H1 (cell line): Measurements from ENCODE around the gene APH1B. TPM values are rescaled to one million over a fixed set of nuclear protein-coding genes. Genes with fewer than 3 reads are reported as not detected.

Experiments used
- CTCF ChIA-PET: fragments of 300-600 bp; sonication (Branson Sonifier 250); formaldehyde crosslinking; loops from one replicate; lab custom pipeline; 2021; ENCODE audit not compliant: partially characterized antibody; lab: Charles Lee
- POLR2A ChIA-PET: fragments of 300-600 bp; sonication (Branson Sonifier 250); formaldehyde crosslinking; loops from one replicate; lab custom pipeline; 2021; ENCODE audit warnings: inconsistent platforms; ENCODE audit not compliant: partially characterized antibody; lab: Charles Lee
- DNase-seq, 2 experiments: peaks; one replicate each; pipeline versions ENCODE4 v3.0.0 to v3.0.0-alpha.2; 2010 to 2022; ENCODE audit warnings: low spot score in 2 of 2, low read depth in 1 of 2, mixed read lengths in 1 of 2
- FAIRE-seq: peaks from 2 replicates; lab custom pipeline; 2011; peaks lifted over from hg19 to GRCh38; lab: Jason Lieb, UNC
- H2AFZ ChIP-seq: 2 replicates; pipeline ENCODE4 v1.8.1; 2012; ENCODE audit warnings: low read length, inconsistent platforms
- H2AK5ac ChIP-seq: 2 replicates; pipeline ENCODE4 v1.6.1; 2013; ENCODE audit warnings: low read depth, low read length
- H2BK120ac ChIP-seq: replicated peaks from 2 replicates; pipeline ENCODE3; 2013; ENCODE audit warnings: low read depth, low read length, inconsistent platforms
- H2BK12ac ChIP-seq: 2 replicates; pipeline ENCODE4 v1.6.1; 2013; ENCODE audit warnings: low read depth, low read length
- H2BK15ac ChIP-seq: 2 replicates; pipeline ENCODE4 v1.6.1; 2013; ENCODE audit warnings: low read length
- H2BK20ac ChIP-seq: 2 replicates; pipeline ENCODE4 v1.6.1; 2013; ENCODE audit warnings: low read length
- H2BK5ac ChIP-seq: 2 replicates; pipeline ENCODE4 v1.6.1; 2013; ENCODE audit warnings: low read depth, low read length
- H3K14ac ChIP-seq: 2 replicates; pipeline ENCODE4 v1.6.1; 2013; ENCODE audit warnings: inconsistent platforms; ENCODE audit not compliant: insufficient read length
- H3K18ac ChIP-seq: 2 replicates; pipeline ENCODE4 v1.6.1; 2013; ENCODE audit warnings: low read length; ENCODE audit errors: extremely low read depth
- H3K23ac ChIP-seq: 2 replicates; pipeline ENCODE4 v1.6.1; 2013; ENCODE audit warnings: inconsistent platforms; ENCODE audit not compliant: insufficient read length
- H3K23me2 ChIP-seq: 2 replicates; pipeline ENCODE4 v1.6.1; 2013; ENCODE audit warnings: low read depth, low read length
- H3K27ac ChIP-seq: 2 replicates; pipeline ENCODE4 v1.6.1; 2011; ENCODE audit warnings: low read depth, low read length, inconsistent platforms
- H3K27me3 ChIP-seq, 4 experiments: replicated peaks in 1 of 4; 1 replicate in 1 of 4; 2 replicates in 3 of 4; pipeline versions ENCODE4 v1.6.1 to v1.8.1; 2011 to 2013; ENCODE audit warnings: low read length in 3 of 4, mild to moderate bottlenecking in 3 of 4, inconsistent platforms in 2 of 4, mixed read lengths in 2 of 4, moderate library complexity in 1 of 4; ENCODE audit not compliant: control insufficient read depth in 3 of 4, insufficient read depth in 3 of 4; ENCODE audit errors: extremely low read depth in 1 of 4
- H3K36me3 ChIP-seq, 4 experiments: 2 replicates each; pipeline versions ENCODE4 v1.6.1 to v1.8.1; 2011 to 2013; ENCODE audit warnings: mild to moderate bottlenecking in 4 of 4, low read length in 3 of 4, moderate library complexity in 2 of 4, control low read depth in 1 of 4, inconsistent platforms in 1 of 4; ENCODE audit not compliant: insufficient read depth in 4 of 4, control insufficient read depth in 2 of 4
- H3K4ac ChIP-seq: replicated peaks from 2 replicates; pipeline ENCODE3; 2013; ENCODE audit warnings: low read length, low read depth, mixed read lengths, inconsistent platforms; ENCODE audit not compliant: insufficient read length
- H3K4me1 ChIP-seq, 4 experiments: replicated peaks in 1 of 4; 1 replicate in 1 of 4; 2 replicates in 3 of 4; pipeline versions ENCODE4 v1.6.1 to v1.8.1; 2011 to 2013; ENCODE audit warnings: low read length in 3 of 4, inconsistent platforms in 2 of 4, mixed read lengths in 1 of 4; ENCODE audit not compliant: insufficient read depth in 4 of 4, control insufficient read depth in 3 of 4
- H3K4me2 ChIP-seq, 2 experiments: 2 replicates each; pipeline versions ENCODE4 v1.6.1 to v1.8.1; 2011 to 2013; ENCODE audit warnings: low read depth in 2 of 2, low read length in 2 of 2, control low read depth in 1 of 2, inconsistent platforms in 1 of 2, mild to moderate bottlenecking in 1 of 2; ENCODE audit not compliant: insufficient read depth in 1 of 2
- H3K4me3 ChIP-seq, 4 experiments: fragments of 200-600, 300-600 bp in 1 of 4; sonication (generic), shearing (Covaris generic), sonication (Bioruptor Twin) in 1 of 4; 2 replicates each; pipeline versions ENCODE4 v1.5.1 to v1.8.1; 2011 to 2016; ENCODE audit warnings: low read length in 4 of 4, low read depth in 3 of 4, control low read depth in 2 of 4, inconsistent platforms in 2 of 4, mild to moderate bottlenecking in 2 of 4, mixed read lengths in 1 of 4, moderate library complexity in 1 of 4; ENCODE audit not compliant: insufficient read depth in 2 of 4; ENCODE audit errors: extremely low read depth in 1 of 4
- H3K56ac ChIP-seq: replicated peaks from 2 replicates; pipeline ENCODE3; 2013; ENCODE audit warnings: low read depth, mild to moderate bottlenecking, mixed read lengths, low read length, inconsistent platforms; ENCODE audit not compliant: insufficient read length
- H3K79me1 ChIP-seq: 2 replicates; pipeline ENCODE4 v1.6.1; 2013; ENCODE audit warnings: low read depth, low read length, control low read depth
- H3K79me2 ChIP-seq, 2 experiments: 2 replicates each; pipeline versions ENCODE4 v1.6.1 to v1.8.1; 2012 to 2013; ENCODE audit warnings: low read length in 2 of 2, mild to moderate bottlenecking in 2 of 2, inconsistent platforms in 1 of 2; ENCODE audit not compliant: insufficient read depth in 2 of 2, control insufficient read depth in 1 of 2
- H3K9ac ChIP-seq, 4 experiments: replicated peaks in 1 of 4; 1 replicate in 1 of 4; 2 replicates in 3 of 4; pipeline versions ENCODE4 v1.6.1 to v1.8.1; 2011 to 2013; ENCODE audit warnings: low read depth in 3 of 4, low read length in 3 of 4, control low read depth in 2 of 4, mild to moderate bottlenecking in 2 of 4, moderate library complexity in 2 of 4, inconsistent platforms in 1 of 4; ENCODE audit errors: extremely low read depth in 1 of 4
- H3K9me3 ChIP-seq, 2 experiments: 2 replicates each; pipeline versions ENCODE4 v1.6.1 to v1.8.1; 2012 to 2013; ENCODE audit warnings: mild to moderate bottlenecking in 2 of 2, moderate library complexity in 2 of 2, control low read depth in 1 of 2, inconsistent platforms in 1 of 2, low read depth in 1 of 2, low read length in 1 of 2, mixed read lengths in 1 of 2; ENCODE audit not compliant: insufficient read depth in 2 of 2
- H4K20me1 ChIP-seq, 2 experiments: replicated peaks in 1 of 2; 2 replicates each; pipeline versions ENCODE3 to v1.8.1; 2011 to 2013; ENCODE audit warnings: inconsistent platforms in 2 of 2, low read length in 2 of 2, mild to moderate bottlenecking in 1 of 2; ENCODE audit not compliant: insufficient read depth in 2 of 2, control insufficient read depth in 1 of 2
- H4K5ac ChIP-seq: 2 replicates; pipeline ENCODE4 v1.6.1; 2013; ENCODE audit warnings: low read length, low read depth, mixed read lengths, inconsistent platforms; ENCODE audit not compliant: insufficient read length
- H4K8ac ChIP-seq: 2 replicates; pipeline ENCODE4 v1.8.0; 2013; ENCODE audit warnings: mild to moderate bottlenecking, moderate library complexity, low read length, inconsistent platforms; ENCODE audit not compliant: insufficient read depth; ENCODE audit errors: extremely low read depth
- H4K91ac ChIP-seq: replicated peaks from 2 replicates; pipeline ENCODE3; 2013; ENCODE audit warnings: low read length, mixed read lengths, inconsistent platforms; ENCODE audit not compliant: insufficient read length
- ASH2L ChIP-seq: fragments of 200-600, 300-600 bp; sonication (generic); IDR thresholded peaks from one replicate; pipeline ENCODE4 v1.7.1; 2017; ENCODE audit warnings: low read length
- BACH1 ChIP-seq: IDR thresholded peaks from 2 replicates; pipeline ENCODE4 v1.6.1; 2012; ENCODE audit warnings: low read length, improper control_type of control experiment
- CBX8 ChIP-seq: fragments of 300-800, 300-1000 bp; sonication (generic); IDR thresholded peaks from 2 replicates; pipeline ENCODE4 v1.7.1; 2016; ENCODE audit warnings: low read depth, low read length, borderline replicate concordance
- CHD2 ChIP-seq: IDR thresholded peaks from 2 replicates; pipeline ENCODE4 v1.6.1; 2012; ENCODE audit warnings: low read length, improper control_type of control experiment
- CTBP2 ChIP-seq: IDR thresholded peaks from 2 replicates; pipeline ENCODE4 v1.7.0; 2011; ENCODE audit warnings: borderline replicate concordance, mild to moderate bottlenecking, moderate library complexity, mixed read lengths, low read length; ENCODE audit not compliant: insufficient read depth, insufficient read length
- EGR1 ChIP-seq: IDR thresholded peaks from 2 replicates; pipeline ENCODE4 v1.6.1; 2011; ENCODE audit warnings: low read depth, low read length, borderline replicate concordance
- EP300 ChIP-seq, 2 experiments: IDR thresholded peaks; 1 replicate in 1 of 2; 2 replicates in 1 of 2; pipeline ENCODE4 v1.6.1; 2011 to 2012; ENCODE audit warnings: low read depth in 2 of 2, low read length in 2 of 2, mild to moderate bottlenecking in 2 of 2, borderline replicate concordance in 1 of 2, inconsistent platforms in 1 of 2, moderate library complexity in 1 of 2
- HDAC6 ChIP-seq: IDR thresholded peaks from one replicate; pipeline ENCODE4 v1.7.1; 2012; ENCODE audit warnings: low read depth, mild to moderate bottlenecking, inconsistent platforms, low read length, moderate library complexity
- MAFK ChIP-seq: IDR thresholded peaks from 2 replicates; pipeline ENCODE4 v1.6.1; 2012; ENCODE audit warnings: low read depth, mild to moderate bottlenecking, improper control_type of control experiment, low read length
- POU5F1 ChIP-seq: IDR thresholded peaks from 2 replicates; pipeline ENCODE4 v1.6.1; 2011; ENCODE audit warnings: low read depth, mild to moderate bottlenecking, low read length, moderate library complexity
- SIRT6 ChIP-seq: IDR thresholded peaks from one replicate; pipeline ENCODE4 v1.7.1; 2012; ENCODE audit warnings: low read length, inconsistent platforms
- SUZ12 ChIP-seq: fragments of 200-600 bp; sonication (generic); IDR thresholded peaks from 2 replicates; pipeline ENCODE4 v1.6.1; 2012; ENCODE audit warnings: mild to moderate bottlenecking, inconsistent platforms, low read length, moderate library complexity, mixed read lengths
- TEAD4 ChIP-seq: IDR thresholded peaks from 2 replicates; pipeline ENCODE4 v1.6.1; 2012; ENCODE audit warnings: low read depth, low read length, inconsistent platforms, mixed read lengths
- WGBS, 2 experiments: shearing (Covaris generic) in 1 of 2; methylation state at CpG; one replicate each; pipeline versions ENCODE4 v1.1.6 to v1.1.7; 2013 to 2015; ENCODE audit warnings: low lambda C conversion rate in 2 of 2, mixed read lengths in 2 of 2, inconsistent platforms in 1 of 2, low coverage in 1 of 2, missing lambda C conversion rate in 1 of 2; ENCODE audit not compliant: insufficient replicate concordance in 2 of 2, insufficient coverage in 1 of 2, insufficient read length in 1 of 2; ENCODE audit errors: extremely low coverage in 1 of 2, missing lambda C conversion rate in 1 of 2; 5-methylcytosine and 5-hydroxymethylcytosine counted together
- polyA plus RNA-seq, 7 experiments: library from polyadenylated mRNA; depleted of rRNA in 3 of 7; stranded (reverse) in 5 of 7; unstranded in 2 of 7; fragments of >200 nt in 5 of 7; fragments of 200-250 nt in 2 of 7; gene quantifications; 1 replicate in 5 of 7; 2 replicates in 1 of 7; 4 replicates in 1 of 7; pipeline versions ENCODE4 v1.2.1 to v1.2.3, GENCODE V29; 2011 to 2013; ENCODE audit warnings: missing spikeins in 2 of 7, mixed read lengths in 2 of 7
- total RNA-seq: library from RNA; stranded (reverse); fragmentation: NEBNext Ultra II Directional; extraction: Animal tissue kit (Norgen Biotek cat#: 25700); gene quantifications from 2 replicates; pipeline ENCODE4 v1.2.1, GENCODE V29; 2021
- TF ChIP-seq, protein P1 (sequence below): IDR thresholded peaks from 2 replicates; pipeline ENCODE4 v1.6.1; 2011; ENCODE audit warnings: low read length, improper control_type of control experiment

APH1B gene
- total and polyA plus RNA-seq, 2 of the 8 experiments (the other 6 are each of a cell fraction or from before 2014, with no cell fraction given), result 11.5 to 22.9 TPM

DNA sequence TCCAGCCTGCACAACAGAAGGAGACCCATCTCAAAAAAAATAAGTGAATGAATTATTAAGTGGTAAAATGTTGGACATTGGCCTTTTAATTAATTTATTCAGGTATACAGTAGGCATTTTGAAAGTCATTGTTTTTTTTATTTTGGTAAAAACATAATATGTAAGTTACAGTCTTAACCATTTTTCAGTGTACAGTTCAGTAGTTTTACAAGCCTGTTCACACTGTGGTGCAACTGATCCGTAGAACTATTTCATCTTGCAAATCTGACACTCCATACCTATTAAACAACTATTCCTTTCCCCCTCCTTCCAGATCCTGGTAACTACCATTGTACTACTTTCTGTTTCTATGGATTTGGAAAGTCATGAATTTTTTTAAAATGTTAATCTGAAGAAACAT lies 36.1 kb upstream of the APH1B start:
- no peak overlapping the region for H2BK12ac ChIP-seq
- no peak overlapping the region for H4K91ac ChIP-seq
- no peak overlapping the region for H3K23ac ChIP-seq
- H3K23me2 ChIP-seq, result no peaks in the 10 kb centered on the region
- H3K56ac ChIP-seq, result no peak overlapping the region
- H3K9me3 ChIP-seq, result peaks cover 5 to 6% of the 10 kb centered on the region in 2 experiments; a peak in 2 of 4 replicates
- no peak overlapping the region for H2BK5ac ChIP-seq
- DNase-seq (no peak), FAIRE-seq (no peak)
- H3K4me1 ChIP-seq, result no peaks in the 10 kb centered on the region
- no peaks in the 10 kb centered on the region for H3K27me3 ChIP-seq
- no peak overlapping the region for H3K18ac ChIP-seq
- H3K4ac ChIP-seq, result no peak overlapping the region
- H3K4me3 ChIP-seq, result no peak overlapping the region
- peaks cover 0 to 19% of the 10 kb centered on the region in 2 experiments; a peak in 2 of 4 replicates for H3K79me2 ChIP-seq
- H3K36me3 ChIP-seq, result peaks cover 0 to 17% (median 7%) of the 10 kb centered on the region in 4 experiments; a peak in 2 of 8 replicates
- H3K9ac ChIP-seq, result no peak overlapping the region
- no peak overlapping the region for H3K27ac ChIP-seq
- no peak overlapping the region for H3K4me2 ChIP-seq
- H4K8ac ChIP-seq, result no peak overlapping the region
- H2AK5ac ChIP-seq, result no peak overlapping the region
- CTCF ChIA-PET, result no interaction called here
- no peak overlapping the region for H2AFZ ChIP-seq
- no peaks in the 10 kb centered on the region for H4K20me1 ChIP-seq
- POLR2A ChIA-PET, result no interaction called here
- WGBS, 2 experiments, result 96% methylated on average over 1 of the region's 1 CpG; no CpG with 5 or more reads in 1 of the 2 experiments
- 0 out of 2 replicates have a peak, but pooled peaks cover 2% of the 10 kb centered on the region for H3K79me1 ChIP-seq
- no peak overlapping the region for H2BK20ac ChIP-seq
- H2BK15ac ChIP-seq, result no peak overlapping the region
- H2BK120ac ChIP-seq, result no peak overlapping the region
- H3K14ac ChIP-seq, result no peak overlapping the region
- no peak overlapping the region for H4K5ac ChIP-seq
- no peak for TF ChIP-seq EP300 (IDR thresholded peaks at IDR 0.05; ENCODE audit: borderline replicate concordance in 1 of 2, low read depth in 2 of 2, low read length in 2 of 2)
- TF ChIP-seq EGR1, result no peak
- no peak for TF ChIP-seq CTBP2
- no peak for TF ChIP-seq POU5F1
- no peak for TF ChIP-seq CHD2
- TF ChIP-seq BACH1, result no peak
- no peak for TF ChIP-seq ASH2L
- no peak for TF ChIP-seq TEAD4
- TF ChIP-seq CBX8, result no peak
- TF ChIP-seq HDAC6, result no peak
- no peak for TF ChIP-seq MAFK
- TF ChIP-seq SIRT6, result no peak
- TF ChIP-seq SUZ12, result no peak
- TF ChIP-seq, protein P1, sequence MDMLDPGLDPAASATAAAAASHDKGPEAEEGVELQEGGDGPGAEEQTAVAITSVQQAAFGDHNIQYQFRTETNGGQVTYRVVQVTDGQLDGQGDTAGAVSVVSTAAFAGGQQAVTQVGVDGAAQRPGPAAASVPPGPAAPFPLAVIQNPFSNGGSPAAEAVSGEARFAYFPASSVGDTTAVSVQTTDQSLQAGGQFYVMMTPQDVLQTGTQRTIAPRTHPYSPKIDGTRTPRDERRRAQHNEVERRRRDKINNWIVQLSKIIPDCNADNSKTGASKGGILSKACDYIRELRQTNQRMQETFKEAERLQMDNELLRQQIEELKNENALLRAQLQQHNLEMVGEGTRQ, result no peak
